Right atrium auricular region (tissue), 2 donors: ENCODE results near the gene PHGDH. TPM values are rescaled to one million over a fixed set of nuclear protein-coding genes. Genes with fewer than 3 reads are reported as not detected.
A peak's percentile ranks its signal among the peaks of the same experiment; 100 is the strongest.

Source experiments
- DNase-seq: peaks from one replicate; pipeline ENCODE4 v3.0.0-alpha.2; 2019; ENCODE audit warnings: low spot score
- H3K27ac ChIP-seq, 2 donors: fragments of 200-600 bp; sonication (generic); 1 replicate in 1 of 2; 2 replicates in 1 of 2; pipeline ENCODE4 v1.5.1; 2016 to 2019
- H3K27me3 ChIP-seq, 2 donors: fragments of 200-600 bp; sonication (generic); one replicate each; pipeline versions ENCODE4 v1.5.1 to v1.6.0; 2017 to 2019
- H3K36me3 ChIP-seq: fragments of 200-600 bp; sonication (generic); one replicate; pipeline ENCODE4 v1.5.1; 2016
- H3K4me1 ChIP-seq, 2 donors: fragments of 200-600 bp; sonication (generic); one replicate each; pipeline versions ENCODE4 v1.5.1 to v1.6.0; 2017 to 2019
- H3K4me3 ChIP-seq, 2 donors: fragments of 200-600 bp; sonication (generic); 1 replicate in 1 of 2; 2 replicates in 1 of 2; pipeline ENCODE4 v1.5.1; 2017 to 2019; ENCODE audit warnings: mild to moderate bottlenecking in 1 of 2, moderate library complexity in 1 of 2
- H3K9me3 ChIP-seq, 2 donors: fragments of 200-600 bp; sonication (generic); one replicate each; pipeline ENCODE4 v1.5.1; 2019
- total RNA-seq, 2 donors: library from RNA; depleted of rRNA; stranded (reverse); fragments of >200 nt; gene quantifications; one replicate each; pipeline ENCODE4 v1.1.0, GENCODE V29; 2016
- TF ChIP-seq, protein P1 (sequence below), 2 donors: fragments of 200-600 bp; sonication (generic); IDR thresholded peaks; one replicate each; pipeline ENCODE4 v1.5.1; 2019; ENCODE audit warnings: antibody characterized with exemption in 2 of 2

Gene PHGDH
- total RNA-seq, 2 donors from 2014 or later, result 23.5 to 29.4 TPM

DNA sequence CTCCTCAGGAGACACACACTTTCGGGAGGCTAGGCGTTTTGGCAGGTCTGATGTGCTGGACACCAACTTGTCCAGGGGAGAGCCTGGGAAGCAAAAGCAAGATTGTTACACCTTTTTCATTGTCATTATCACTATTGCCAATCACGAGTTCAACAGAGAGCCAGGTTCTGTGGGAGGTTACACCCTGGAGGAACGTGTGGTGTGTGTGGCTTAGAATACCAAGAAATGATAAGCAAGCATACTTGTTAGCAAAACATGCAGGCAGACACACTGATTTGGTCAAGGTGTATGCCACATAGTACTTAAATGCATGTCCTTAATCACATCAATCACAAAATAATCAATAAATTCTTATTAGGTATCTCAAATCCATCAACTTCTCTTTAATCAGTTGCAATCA is 40.9 kb downstream of the PHGDH start:
- DNase-seq, result no peak
- H3K4me3 ChIP-seq, result no peak overlapping the region
- H3K9me3 ChIP-seq, result no peaks in the 10 kb centered on the region
- no peak overlapping the region for H3K27ac ChIP-seq
- no peaks in the 10 kb centered on the region for H3K4me1 ChIP-seq
- TF ChIP-seq, protein P1, sequence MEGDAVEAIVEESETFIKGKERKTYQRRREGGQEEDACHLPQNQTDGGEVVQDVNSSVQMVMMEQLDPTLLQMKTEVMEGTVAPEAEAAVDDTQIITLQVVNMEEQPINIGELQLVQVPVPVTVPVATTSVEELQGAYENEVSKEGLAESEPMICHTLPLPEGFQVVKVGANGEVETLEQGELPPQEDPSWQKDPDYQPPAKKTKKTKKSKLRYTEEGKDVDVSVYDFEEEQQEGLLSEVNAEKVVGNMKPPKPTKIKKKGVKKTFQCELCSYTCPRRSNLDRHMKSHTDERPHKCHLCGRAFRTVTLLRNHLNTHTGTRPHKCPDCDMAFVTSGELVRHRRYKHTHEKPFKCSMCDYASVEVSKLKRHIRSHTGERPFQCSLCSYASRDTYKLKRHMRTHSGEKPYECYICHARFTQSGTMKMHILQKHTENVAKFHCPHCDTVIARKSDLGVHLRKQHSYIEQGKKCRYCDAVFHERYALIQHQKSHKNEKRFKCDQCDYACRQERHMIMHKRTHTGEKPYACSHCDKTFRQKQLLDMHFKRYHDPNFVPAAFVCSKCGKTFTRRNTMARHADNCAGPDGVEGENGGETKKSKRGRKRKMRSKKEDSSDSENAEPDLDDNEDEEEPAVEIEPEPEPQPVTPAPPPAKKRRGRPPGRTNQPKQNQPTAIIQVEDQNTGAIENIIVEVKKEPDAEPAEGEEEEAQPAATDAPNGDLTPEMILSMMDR (IDR thresholded peaks at IDR 0.05), result no peak
- H3K27me3 ChIP-seq, result no peaks in the 10 kb centered on the region
- H3K36me3 ChIP-seq, result no peaks in the 10 kb centered on the region

DNA sequence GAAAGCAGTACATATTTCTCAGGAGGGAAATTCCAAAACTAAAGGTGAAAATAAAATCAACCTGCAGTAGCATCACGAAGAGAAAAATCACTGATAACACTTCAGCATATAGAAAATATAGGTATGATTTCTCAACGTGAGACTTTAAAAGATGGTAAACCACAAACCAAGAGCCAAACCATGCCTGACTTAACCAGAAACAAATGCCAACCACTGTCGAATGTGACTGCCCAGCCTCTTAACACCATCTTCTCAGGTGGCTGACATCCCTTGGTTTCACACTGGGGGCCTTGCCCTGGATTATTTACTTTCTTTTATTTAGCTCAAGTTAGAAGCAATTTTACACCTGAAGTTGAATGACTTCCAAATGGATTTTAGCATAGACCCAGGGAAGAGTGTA is 46.9 kb downstream of the PHGDH start:
- Histone ChIP-seq H3K27ac (no peak overlapping the region), H3K36me3 (no peaks in the 10 kb centered on the region), H3K4me3 (no peak overlapping the region), H3K27me3 (no peaks in the 10 kb centered on the region), H3K4me1 (no peaks in the 10 kb centered on the region), H3K9me3 (no peaks in the 10 kb centered on the region)
- TF ChIP-seq, protein P1 (IDR thresholded peaks at IDR 0.05), result no peak
- no peak for DNase-seq

DNA sequence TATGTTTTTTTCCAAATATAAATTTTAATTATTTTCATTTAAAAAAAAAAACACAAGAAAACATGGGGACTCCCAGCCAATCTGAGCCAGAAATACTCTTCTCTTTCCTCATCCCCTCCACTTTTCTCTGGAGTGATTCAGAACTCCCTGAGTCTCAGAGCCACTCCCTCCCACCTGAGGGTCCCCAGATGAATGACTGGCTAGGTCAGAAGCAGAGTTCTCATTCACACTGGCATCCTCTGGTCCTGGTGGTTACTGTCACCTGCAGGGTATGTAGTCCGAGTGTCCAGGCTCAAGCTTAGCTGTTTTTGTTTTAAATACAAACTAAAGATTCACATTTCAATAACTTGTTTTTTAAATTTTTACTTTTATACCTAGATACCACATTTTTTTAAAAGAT is 50.7 kb downstream of the PHGDH start:
- Histone ChIP-seq H3K4me1 (peaks cover 0 to 10% of the 10 kb centered on the region in 2 donors), H3K27me3 (no peaks in the 10 kb centered on the region), H3K4me3 (no peak overlapping the region), H3K36me3 (no peaks in the 10 kb centered on the region), H3K9me3 (peaks cover 0 to 3% of the 10 kb centered on the region in 2 donors), H3K27ac (no peak overlapping the region)
- no peak for DNase-seq
- TF ChIP-seq, protein P1 (IDR thresholded peaks at IDR 0.05), result no peak

DNA sequence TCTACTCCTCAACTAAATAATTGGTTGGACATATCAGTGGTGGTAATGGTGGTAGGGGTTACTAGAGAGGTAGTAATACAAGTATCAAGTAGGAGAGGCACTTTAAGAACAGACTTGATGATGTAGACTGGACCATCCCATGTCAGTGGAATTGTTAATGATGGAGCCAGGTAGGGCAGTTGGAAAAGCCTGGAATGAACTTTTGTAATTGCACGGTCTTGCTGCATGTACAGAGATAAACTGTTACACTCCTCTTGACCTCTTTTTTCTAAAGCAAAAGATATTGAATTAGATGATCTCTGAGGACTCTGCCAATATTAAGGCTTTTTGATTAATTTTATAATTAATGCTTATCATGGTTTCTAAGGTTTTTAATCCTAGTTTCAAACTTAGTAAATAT is 51.2 kb downstream of the PHGDH start:
- no peak for DNase-seq
- H3K36me3 ChIP-seq, result no peaks in the 10 kb centered on the region
- H3K4me3 ChIP-seq, result no peak overlapping the region
- peaks cover 0 to 3% of the 10 kb centered on the region in 2 donors for H3K9me3 ChIP-seq
- no peak overlapping the region for H3K27ac ChIP-seq
- H3K4me1 ChIP-seq, result peaks cover 0 to 10% of the 10 kb centered on the region in 2 donors
- TF ChIP-seq, protein P1 (IDR thresholded peaks at IDR 0.05), result no peak
- H3K27me3 ChIP-seq, result no peaks in the 10 kb centered on the region

DNA sequence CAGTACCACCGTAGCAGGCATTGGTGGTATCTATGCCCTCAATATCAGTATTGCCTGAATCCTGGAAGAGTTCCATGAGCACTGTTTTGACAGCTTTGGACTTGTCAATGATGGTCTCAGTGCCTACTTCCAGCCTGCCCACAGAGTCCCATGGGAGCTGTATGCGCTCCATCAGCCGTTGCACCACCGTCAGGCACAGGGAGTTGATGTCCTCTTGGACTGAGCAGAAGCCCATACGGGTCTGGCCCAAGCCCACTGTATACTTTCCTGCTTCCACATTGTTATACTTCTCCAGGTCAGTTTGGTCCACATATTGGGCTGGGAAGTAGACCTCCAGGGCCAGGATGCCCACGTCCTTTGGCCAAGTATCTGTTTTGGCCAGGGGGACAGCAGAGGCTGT is 52.5 kb downstream of the PHGDH start:
- Histone ChIP-seq H3K27me3 (no peaks in the 10 kb centered on the region), H3K27ac (no peak overlapping the region), H3K4me1 (peaks cover 0 to 18% of the 10 kb centered on the region in 2 donors), H3K4me3 (no peak overlapping the region), H3K9me3 (peaks cover 0 to 3% of the 10 kb centered on the region in 2 donors), H3K36me3 (no peaks in the 10 kb centered on the region)
- TF ChIP-seq, protein P1 (IDR thresholded peaks at IDR 0.05), result no peak
- DNase-seq, result no peak

DNA sequence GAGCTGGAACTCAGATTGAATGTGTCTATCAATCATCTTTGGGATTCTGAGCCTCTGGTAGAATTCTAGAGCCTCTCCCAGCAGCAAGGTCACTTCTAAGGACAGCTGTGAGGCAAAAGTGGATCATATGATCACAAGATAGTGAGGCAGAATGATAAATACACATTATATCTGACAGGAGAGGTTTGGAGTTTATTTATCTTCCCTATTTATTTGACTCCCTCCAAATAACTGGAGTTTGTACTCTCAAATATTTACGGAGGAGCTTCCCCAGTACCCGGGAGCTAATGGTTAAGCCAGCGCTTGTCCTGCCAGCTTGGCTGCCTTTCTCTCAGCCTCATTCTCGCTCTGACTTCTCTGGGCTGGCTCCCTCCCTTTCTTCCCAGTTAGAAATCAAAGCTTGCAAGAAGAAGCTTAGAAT is 54.6 kb downstream of the PHGDH start:
- Histone ChIP-seq H3K9me3 (peaks cover 0 to 3% of the 10 kb centered on the region in 2 donors), H3K4me3 (peak overlapping the region in 1 of 2 donors; percentile 1), H3K4me1 (peaks cover 0 to 18% of the 10 kb centered on the region in 2 donors), H3K27ac (peak overlapping the region; percentile 31 to 73), H3K36me3 (no peaks in the 10 kb centered on the region), H3K27me3 (no peaks in the 10 kb centered on the region)
- no peak for DNase-seq
- TF ChIP-seq, protein P1 (IDR thresholded peaks at IDR 0.05), result no peak
